ENCODE data around the gene CAPN15.
"Not testable (repeated sequence)": the region's sequence is repeated elsewhere in the genome, so short reads cannot be mapped to it uniquely, and the experiment has no call there.

Gene CAPN15

GRCh38 chr16:506246-506546, 21.3 kb upstream of the CAPN15 start:
- DNase-seq (ENCODE audit: low spot score) = no peak

DNA sequence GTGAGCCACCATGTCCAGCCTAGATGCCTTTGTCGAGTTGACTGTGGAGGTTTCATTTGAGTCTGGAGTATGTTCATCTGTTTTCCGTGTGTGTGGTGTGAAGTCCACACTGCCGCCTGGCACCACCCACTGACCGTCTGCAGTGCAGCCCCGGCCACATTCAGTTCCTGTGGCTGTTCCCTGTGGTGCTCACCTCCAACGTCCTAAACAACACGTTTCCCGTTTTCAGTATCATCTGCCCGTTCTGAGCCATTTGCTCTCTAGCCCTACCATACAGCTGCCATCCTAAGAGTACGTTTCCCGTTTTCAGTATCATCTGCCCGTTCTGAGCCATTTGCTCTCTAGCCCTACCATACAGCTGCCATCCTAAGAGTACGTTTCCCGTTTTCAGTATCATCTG, 20.0 kb upstream of the CAPN15 start:
- DNase-seq (ENCODE audit: low spot score) = not testable (repeated sequence)

DNA sequence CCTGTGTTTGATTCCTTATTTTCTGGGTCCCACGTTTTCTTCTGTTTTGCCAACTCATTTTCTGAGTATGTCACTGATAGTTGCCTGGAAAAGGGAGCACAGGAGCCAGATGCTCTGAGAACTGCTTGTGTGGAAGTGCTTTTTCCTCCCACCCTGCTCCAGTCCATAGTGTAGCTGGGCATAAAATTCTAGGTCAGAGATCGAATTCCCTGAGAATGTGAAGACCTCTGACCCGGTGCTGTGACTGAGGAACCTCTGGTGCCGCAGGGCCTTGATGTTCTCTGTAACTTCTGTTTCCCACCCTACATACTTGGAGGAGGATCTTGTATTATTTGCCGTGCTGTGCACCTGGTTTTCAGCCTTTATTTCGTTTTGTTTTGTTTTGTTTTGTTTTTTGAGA, 19.5 kb upstream of the CAPN15 start:
- DNase-seq (ENCODE audit: low spot score) = no peak

- no peak for DNase-seq (ENCODE audit: low spot score)
Observed at GRCh38 chr16:508884-509736, 18.4 kb upstream of the CAPN15 start.

DNA sequence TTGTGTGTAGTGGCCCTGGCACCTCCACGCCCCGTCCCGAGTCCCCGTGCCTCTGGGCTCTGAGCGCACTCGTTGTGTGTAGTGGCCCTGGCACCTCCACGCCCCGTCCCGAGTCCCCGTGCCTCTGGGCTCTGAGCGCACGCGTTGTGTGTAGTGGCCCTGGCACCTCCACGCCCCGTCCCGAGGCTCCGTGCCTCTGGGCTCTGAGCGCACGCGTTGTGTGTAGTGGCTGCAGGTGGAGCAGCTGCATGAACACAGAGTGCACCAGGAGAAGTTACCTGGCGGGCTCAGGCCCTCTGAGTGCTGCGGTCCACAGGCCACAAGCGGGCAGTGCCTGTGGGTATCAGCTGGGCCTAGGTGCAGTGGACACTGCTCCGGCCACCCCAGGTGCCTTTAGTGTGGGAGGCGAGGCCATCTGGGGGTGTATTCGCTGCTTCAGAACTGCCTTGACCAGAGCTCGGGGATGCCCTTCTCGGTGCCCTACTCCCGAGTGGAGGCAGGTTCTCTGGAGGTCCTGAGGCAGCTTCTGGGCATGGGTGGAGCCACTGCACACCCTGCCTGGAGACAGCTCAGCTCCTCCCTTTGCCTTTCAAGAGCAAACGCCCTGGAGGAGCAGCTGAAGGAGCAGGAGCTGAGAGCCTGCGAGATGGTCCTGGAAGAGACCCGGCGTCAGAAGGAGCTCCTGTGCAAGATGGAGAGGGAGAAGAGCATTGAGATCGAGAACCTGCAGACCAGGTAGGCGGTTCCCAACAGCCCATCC, 17.3 kb upstream of the CAPN15 start:
- DNase-seq (ENCODE audit: low spot score) = no peak

GRCh38 chr16:512802-513201, 14.7 kb upstream of the CAPN15 start:
- no peak for DNase-seq (ENCODE audit: low spot score)

- no peak for DNase-seq (ENCODE audit: low spot score)
Observed at GRCh38 chr16:513950-514349, 13.6 kb upstream of the CAPN15 start.

- DNase-seq (ENCODE audit: low spot score) = no peak
Observed at GRCh38 chr16:515175-515938, 12.2 kb upstream of the CAPN15 start.

DNA sequence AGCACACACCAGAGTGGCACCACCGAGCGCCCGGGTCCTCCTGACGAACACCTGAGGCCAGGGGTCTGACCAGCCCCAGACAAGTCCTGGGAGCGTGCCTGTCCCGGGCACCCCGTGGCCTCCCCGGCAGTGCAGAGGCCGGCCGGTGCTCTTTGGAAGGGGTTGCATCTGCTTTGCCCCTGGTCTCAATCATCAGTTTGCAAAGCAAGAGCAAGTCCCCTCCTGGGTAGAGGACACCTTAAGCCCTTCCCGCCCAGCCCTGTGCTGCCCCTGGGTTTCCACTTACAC, 11.6 kb upstream of the CAPN15 start:
- no peak for DNase-seq (ENCODE audit: low spot score)

GRCh38 chr16:516301-516700, 11.2 kb upstream of the CAPN15 start:
- DNase-seq (ENCODE audit: low spot score) = no peak

DNA sequence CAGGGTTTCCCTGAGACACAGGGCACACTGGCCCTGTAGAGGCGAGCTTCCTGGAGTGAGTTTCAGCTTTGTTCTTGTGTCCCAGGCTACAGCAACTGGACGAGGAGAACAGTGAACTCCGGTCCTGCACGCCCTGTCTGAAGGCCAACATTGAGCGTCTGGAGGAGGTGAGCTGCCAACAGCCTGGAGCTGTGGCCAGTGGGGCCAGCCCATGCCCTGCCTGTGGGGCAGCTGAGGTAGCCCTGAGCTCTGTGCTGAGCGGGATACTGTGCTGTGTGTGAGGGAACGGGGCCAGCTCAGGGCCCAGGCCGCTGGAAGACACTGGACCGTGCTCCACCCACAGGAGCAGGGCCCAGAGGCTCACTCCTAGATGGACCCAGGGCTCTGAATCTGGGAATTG, 8.7 kb upstream of the CAPN15 start:
- DNase-seq (ENCODE audit: low spot score) = no peak

DNA sequence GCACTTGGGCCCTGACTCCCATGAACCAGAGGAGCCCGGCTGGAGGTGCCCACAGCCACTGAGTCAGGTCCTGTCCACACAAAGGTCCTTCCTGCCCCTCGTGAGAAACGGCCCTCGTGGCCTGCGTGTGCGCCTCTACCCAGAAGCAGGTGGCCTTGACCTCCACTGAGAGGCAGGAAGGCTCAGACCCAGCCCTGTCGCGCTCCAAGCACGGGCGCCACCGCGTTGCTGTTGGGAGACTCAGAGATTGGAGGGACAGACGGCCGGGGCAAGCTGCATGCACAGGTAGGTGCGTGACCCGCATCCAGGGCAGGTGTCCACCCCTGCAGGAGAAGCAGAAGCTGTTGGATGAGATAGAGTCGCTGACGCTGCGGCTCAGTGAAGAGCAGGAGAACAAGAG, 8.1 kb upstream of the CAPN15 start:
- DNase-seq (ENCODE audit: low spot score) = no peak

- DNase-seq (ENCODE audit: low spot score) = no peak
Observed at GRCh38 chr16:519841-520687, 7.4 kb upstream of the CAPN15 start.

DNA sequence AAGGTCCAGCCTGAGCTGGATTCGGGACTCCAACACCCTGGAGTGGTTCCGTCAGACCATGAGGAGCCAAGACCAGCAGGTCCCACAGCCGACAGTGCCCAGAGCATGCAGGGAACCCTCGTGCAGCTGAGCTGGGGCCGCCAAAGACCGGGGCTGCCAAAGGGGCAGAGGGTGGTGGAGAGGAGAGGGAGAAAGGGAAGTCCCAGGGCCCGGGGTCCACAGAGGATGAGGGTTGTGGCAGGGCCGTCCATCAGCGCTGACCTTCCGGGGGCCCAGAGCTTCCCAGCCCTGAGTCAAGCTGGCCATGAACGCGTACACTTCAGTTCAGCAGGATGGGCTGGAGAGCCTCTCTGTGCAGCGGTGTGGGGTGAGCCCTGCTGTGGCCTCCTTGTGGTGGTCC, 6.7 kb upstream of the CAPN15 start:
- DNase-seq (ENCODE audit: low spot score) = no peak

DNA sequence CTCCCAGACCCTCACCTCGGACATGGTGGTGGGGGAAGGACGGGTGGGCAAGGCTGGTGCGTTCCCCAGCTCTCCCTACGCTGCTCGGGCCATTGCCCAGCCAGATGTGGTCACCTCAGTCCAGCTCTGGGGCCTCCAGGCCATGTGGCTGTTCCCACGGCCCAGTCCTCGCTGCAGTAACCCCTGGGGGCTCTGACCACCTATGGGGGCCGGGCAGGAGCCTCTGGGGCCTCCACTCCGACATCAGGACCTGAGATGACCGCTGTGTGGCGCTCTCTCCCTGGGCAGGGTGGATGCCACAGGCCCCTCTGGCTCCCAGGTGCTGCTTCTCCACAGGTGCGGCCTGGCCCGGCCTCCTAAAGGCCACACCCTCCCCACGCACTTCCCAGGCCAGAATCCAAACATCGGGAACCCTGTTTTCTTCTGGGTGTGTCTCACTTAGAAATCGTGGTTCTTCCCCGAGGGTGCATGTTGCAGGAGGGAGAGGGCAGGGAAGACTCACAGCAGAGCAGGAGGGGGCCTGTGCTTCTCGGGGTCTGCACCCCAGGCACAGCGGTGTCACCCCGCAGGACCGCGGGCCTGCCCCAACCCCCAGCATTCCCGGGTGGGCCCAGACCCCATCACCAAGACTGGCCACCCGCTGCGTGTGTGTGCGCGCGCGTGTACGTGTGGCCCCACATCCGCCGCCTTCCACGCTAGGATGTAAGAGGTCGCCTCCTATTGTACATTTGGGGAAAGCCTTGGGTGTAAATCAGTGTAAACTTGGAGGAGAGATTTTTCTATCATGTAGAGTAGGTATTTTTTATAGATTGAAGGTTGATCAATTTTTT, 5.9 kb upstream of the CAPN15 start:
- DNase-seq (ENCODE audit: low spot score) = no peak

DNA sequence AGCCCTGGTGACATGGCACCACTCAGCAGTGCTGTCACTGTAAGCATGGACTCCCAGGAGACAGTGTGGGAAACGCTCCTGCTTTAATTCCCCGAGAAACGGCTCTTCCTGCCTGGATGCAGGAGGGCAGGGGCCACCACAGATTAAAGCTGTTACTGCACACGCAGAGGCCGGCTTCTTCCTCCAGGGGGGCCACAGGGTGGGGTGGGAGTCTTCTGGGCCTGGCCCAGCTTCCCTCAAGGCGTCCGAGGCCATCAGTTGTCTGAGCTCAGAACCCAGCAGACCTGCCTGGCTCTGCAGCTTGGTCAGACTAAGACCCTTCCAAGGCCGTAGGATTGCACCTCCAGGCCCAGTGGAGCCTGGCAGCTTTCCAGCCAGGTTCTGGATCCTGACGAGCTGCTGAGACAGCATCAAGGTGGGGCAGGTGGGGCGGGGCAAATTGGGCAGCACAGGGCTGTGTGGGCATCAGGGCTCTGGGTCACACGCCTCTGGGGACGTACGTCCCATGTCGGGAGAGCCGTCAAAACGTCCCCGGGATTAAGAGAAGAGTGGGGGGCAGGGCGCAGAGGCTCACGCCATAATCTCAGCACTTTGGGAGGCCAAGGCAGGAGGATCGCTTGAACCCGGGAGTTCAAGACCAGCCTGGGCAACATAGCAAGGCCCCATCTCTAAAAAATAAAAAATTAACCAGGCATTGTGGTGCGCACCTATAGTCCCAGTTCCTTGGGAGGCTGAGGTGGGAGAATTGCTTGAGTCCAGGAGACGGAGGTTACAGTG, 5.0 kb upstream of the CAPN15 start:
- DNase-seq (ENCODE audit: low spot score) = no peak

DNA sequence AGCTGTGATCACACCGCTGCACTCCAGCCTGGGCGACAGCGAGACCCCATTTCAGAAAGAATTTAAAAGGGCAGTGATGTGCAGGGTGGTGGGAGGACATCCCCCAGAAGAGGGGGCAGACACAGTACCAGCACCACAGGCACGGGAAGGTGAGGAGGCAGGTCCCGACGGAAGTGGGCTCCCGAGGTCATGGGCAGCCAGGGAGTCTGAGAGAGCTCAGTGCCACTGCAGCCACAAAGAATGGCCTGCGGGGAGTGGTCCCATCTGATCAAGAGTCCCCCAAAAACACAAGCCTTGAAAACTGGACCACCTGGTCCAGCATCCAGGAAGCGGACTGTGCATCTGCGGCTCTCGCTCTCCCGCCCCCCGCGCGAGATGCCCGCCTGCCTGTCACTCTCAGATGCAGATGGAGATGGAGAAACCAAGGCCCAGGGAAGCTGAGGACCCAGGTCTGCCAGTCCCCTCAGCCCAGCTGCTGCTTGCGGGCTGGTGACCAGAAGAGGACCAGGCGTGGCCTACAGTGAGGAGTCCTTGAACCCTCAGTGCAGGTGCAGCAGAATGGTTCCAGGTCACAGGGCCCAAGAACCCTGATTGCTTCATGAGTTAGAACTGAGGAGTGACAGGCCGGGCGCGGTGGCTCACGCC, 4.3 kb upstream of the CAPN15 start:
- DNase-seq (ENCODE audit: low spot score) = no peak

DNA sequence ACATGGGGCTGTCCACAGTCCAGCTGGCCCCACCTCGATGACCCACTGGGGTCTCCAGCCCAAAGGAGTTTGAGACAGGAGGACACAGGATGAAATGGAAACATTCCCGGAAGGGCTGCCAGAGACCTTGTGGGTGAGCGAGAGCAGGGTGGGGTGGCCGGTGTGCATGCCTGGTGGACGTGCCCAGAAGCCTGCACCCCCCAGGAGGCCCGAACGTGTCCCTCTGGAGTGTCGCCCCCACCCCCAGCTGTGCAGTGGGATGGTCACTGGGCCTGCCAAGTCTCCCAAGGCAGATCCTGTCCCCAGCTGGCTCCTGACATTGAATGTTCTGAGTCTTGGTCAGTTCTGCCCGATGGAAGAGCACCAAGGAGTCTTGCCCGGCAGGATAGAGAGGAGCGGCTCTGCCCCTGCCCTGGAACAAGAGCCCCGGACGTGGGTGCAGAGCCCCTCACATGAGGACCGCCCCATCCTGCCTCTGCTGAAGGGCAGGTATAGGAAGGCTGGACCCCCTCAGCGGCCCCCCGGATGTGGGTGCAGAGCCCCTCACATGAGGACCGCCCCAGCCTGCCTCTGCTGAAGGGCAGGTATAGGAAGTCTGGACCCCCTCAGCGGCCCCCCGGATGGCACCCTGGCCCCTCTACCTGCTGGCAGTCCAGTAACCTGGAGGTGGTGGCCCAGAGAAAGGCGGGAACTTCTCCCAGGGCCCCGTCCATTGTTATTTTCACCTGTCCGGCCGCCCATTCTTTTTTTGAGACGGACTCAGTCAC, 3.1 kb upstream of the CAPN15 start:
- no peak for DNase-seq (ENCODE audit: low spot score)

GRCh38 chr16:525123-525519, 2.4 kb upstream of the CAPN15 start:
- no peak for DNase-seq (ENCODE audit: low spot score)
